ENCODE results near the gene IL10RB.
"Not testable (repeated sequence)": the region's sequence is repeated elsewhere in the genome, so short reads cannot be mapped to it uniquely, and the experiment has no call there.

DNA sequence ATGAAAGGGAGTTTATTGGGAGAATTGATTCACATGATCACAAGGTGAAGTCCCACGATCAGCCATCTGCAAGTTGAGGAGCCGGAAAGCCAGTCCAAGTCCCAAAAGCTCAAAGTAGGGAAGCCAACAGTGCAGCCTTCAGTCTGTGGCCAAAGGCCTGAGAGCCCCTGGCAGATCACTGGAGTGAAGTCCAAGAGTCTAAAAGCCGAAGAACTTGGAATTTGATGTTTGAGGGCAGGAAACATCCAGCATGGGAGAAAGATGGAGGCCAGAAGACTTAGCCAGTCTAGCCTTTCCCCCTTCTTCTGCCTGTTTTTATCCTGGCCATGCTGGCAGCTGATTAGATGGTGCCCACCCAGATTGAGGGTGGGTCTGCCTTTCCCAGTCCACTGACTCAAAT lies 40.8 kb upstream of the IL10RB start:
- TF ChIP-seq ESRRG (CRISPR knock-in tag; IDR thresholded peaks at IDR 0.05); ARNTL (CRISPR knock-in tag; IDR thresholded peaks at IDR 0.05; ENCODE audit: borderline replicate concordance, low read depth): not testable (repeated sequence)
- TF ChIP-seq, protein P1, sequence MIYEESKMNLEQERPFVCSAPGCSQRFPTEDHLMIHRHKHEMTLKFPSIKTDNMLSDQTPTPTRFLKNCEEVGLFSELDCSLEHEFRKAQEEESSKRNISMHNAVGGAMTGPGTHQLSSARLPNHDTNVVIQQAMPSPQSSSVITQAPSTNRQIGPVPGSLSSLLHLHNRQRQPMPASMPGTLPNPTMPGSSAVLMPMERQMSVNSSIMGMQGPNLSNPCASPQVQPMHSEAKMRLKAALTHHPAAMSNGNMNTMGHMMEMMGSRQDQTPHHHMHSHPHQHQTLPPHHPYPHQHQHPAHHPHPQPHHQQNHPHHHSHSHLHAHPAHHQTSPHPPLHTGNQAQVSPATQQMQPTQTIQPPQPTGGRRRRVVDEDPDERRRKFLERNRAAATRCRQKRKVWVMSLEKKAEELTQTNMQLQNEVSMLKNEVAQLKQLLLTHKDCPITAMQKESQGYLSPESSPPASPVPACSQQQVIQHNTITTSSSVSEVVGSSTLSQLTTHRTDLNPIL (CRISPR knock-in tag; IDR thresholded peaks at IDR 0.05; ENCODE audit: low read depth) = not testable (repeated sequence)

Data from SK-N-SH treated with all-trans-retinoic acid at 6 μM for 48 hours (cell line).